Naive thymus-derived CD4-positive, alpha-beta T cell (primary cell): ENCODE measurements around the gene RAB40C. TPM values are rescaled to one million over a fixed set of nuclear protein-coding genes. Genes with fewer than 3 reads are reported as not detected.

Source experiments
- ATAC-seq: fragments of 150-1000 bp; cut with Tn5 transposase; 2 replicates; pipeline ENCODE4 v1.10.0; 2021; ENCODE audit warnings: mild to moderate bottlenecking, moderate library complexity
- CTCF ChIA-PET: fragments of 350-600 bp; sonication (Branson Sonifier 250); formaldehyde crosslinking; loops from one replicate; lab custom pipeline; 2021; ENCODE audit warnings: antibody characterized with exemption; lab: Charles Lee
- POLR2A ChIA-PET: fragments of 350-600 bp; sonication (Branson Sonifier 250); formaldehyde crosslinking; loops from one replicate; lab custom pipeline; 2021; ENCODE audit warnings: antibody characterized with exemption, inconsistent platforms; lab: Charles Lee
- DNase-seq, 9 donors: peaks; one replicate each; pipeline versions ENCODE4 v3.0.0 to v3.0.0-alpha.2; 2020 to 2022; ENCODE audit warnings: mixed read lengths in 1 of 9
- H3K27ac ChIP-seq: one replicate; pipeline ENCODE4 v1.7.0; 2013; ENCODE audit warnings: mild to moderate bottlenecking, low read depth, low read length, moderate library complexity
- H3K27me3 ChIP-seq, 2 donors: one replicate each; pipeline ENCODE4 v1.7.0; 2013; ENCODE audit warnings: low read length in 2 of 2, mild to moderate bottlenecking in 2 of 2, moderate library complexity in 2 of 2; ENCODE audit not compliant: control insufficient read depth in 2 of 2, insufficient read depth in 2 of 2
- H3K36me3 ChIP-seq, 3 experiments: 1 replicate in 2 of 3; 2 replicates in 1 of 3; pipeline ENCODE4 v1.7.0; 2013; ENCODE audit warnings: low read length in 3 of 3, mild to moderate bottlenecking in 3 of 3, moderate library complexity in 1 of 3; ENCODE audit not compliant: insufficient read depth in 3 of 3, control insufficient read depth in 2 of 3
- H3K4me1 ChIP-seq, 2 donors: one replicate each; pipeline ENCODE4 v1.7.0; 2013; ENCODE audit warnings: low read length in 2 of 2, mild to moderate bottlenecking in 2 of 2, moderate library complexity in 1 of 2; ENCODE audit not compliant: control insufficient read depth in 2 of 2, insufficient read depth in 2 of 2
- H3K4me3 ChIP-seq: 2 replicates; pipeline ENCODE4 v1.7.0; 2013; ENCODE audit warnings: mild to moderate bottlenecking, low read length
- H3K9me3 ChIP-seq, 3 experiments: 1 replicate in 2 of 3; 2 replicates in 1 of 3; pipeline ENCODE4 v1.7.0; 2013; ENCODE audit warnings: low read length in 3 of 3; ENCODE audit not compliant: control insufficient read depth in 2 of 3
- H3K27ac Mint-ChIP-seq, 9 donors: one replicate each; pipeline ENCODE4 v1.8.0; 2020 to 2022; ENCODE audit warnings: mixed read lengths in 9 of 9, mild to moderate bottlenecking in 8 of 9, moderate library complexity in 5 of 9, inconsistent platforms in 2 of 9
- H3K27me3 Mint-ChIP-seq, 5 donors: one replicate each; pipeline ENCODE4 v1.8.0; 2021 to 2022; ENCODE audit warnings: mixed read lengths in 5 of 5, mild to moderate bottlenecking in 1 of 5
- H3K36me3 Mint-ChIP-seq, 5 donors: one replicate each; pipeline ENCODE4 v1.8.0; 2020 to 2022; ENCODE audit warnings: mixed read lengths in 5 of 5, mild to moderate bottlenecking in 3 of 5, inconsistent platforms in 1 of 5
- H3K4me1 Mint-ChIP-seq, 7 donors: one replicate each; pipeline ENCODE4 v1.8.0; 2020 to 2022; ENCODE audit warnings: mixed read lengths in 7 of 7, mild to moderate bottlenecking in 3 of 7, inconsistent platforms in 1 of 7
- H3K4me3 Mint-ChIP-seq, 10 donors: one replicate each; pipeline ENCODE4 v1.8.0; 2020 to 2022; ENCODE audit warnings: mild to moderate bottlenecking in 10 of 10, mixed read lengths in 10 of 10, moderate library complexity in 6 of 10, inconsistent platforms in 2 of 10
- H3K9me3 Mint-ChIP-seq, 11 donors: one replicate each; pipeline ENCODE4 v1.8.0; 2020 to 2022; ENCODE audit warnings: mixed read lengths in 11 of 11, mild to moderate bottlenecking in 4 of 11, inconsistent platforms in 1 of 11, moderate library complexity in 1 of 11
- intact Hi-C, 2 donors: fragments of 100-400 bp; cut with micrococcal nuclease; formaldehyde crosslinking; loops; one replicate each; pipeline ENCODE4 v1.15.1; 2023
- polyA plus RNA-seq, 2 donors: library from polyadenylated mRNA; unstranded; fragments of 300-500 nt; fragmentation: Illumina TruSeq; gene quantifications; one replicate each; pipeline ENCODE4 v1.2.3, GENCODE V29; 2021
- total RNA-seq, 6 experiments: library from RNA in 5 of 6; stranded (reverse) in 5 of 6; gene quantifications; 1 replicate in 5 of 6; 2 replicates in 1 of 6; pipeline ENCODE4 v1.2.3 and lab custom pipeline; 2021 to 2026

The RAB40C gene, protein sequence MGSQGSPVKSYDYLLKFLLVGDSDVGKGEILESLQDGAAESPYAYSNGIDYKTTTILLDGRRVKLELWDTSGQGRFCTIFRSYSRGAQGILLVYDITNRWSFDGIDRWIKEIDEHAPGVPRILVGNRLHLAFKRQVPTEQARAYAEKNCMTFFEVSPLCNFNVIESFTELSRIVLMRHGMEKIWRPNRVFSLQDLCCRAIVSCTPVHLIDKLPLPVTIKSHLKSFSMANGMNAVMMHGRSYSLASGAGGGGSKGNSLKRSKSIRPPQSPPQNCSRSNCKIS
- total RNA-seq (10 to 100 TPM; 15.8 to 23.2 (median 17.8) TPM), polyA plus RNA-seq (10 to 100 TPM in 1 of 2 donors, 1 to 10 TPM in 1; 7.9 to 17.5 TPM), total RNA-seq (lab: John Stamatoyannopoulos, UW) (17.9 reads per million, percentile 48 among the genes with 10 or more reads in this experiment)

DNA sequence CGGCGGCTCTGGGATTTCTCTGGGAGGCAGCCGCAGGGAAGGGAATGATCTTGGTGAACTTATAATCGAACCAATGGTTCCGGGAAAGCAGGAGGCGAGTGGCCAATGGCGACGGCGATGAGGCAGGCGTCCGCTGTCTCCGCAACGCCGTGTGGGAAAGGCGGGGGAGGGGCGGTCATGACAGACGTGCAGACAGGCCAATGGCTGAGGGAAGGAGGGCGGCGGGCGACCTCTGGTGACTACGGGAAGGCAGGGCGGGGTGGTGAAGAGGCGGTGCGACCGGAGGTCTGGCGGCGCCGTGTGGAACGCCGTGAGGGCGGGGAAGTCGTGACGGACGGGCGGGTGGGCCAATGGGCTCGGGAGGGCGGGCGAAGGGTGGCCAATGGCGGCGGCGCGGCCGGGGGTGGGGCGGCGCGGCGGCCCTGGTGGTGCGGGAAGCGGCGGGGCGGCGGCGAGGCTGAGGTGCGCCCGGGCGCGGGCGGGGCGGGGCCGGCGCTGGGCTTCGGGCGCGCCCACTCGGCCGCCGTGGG is at the start of gene RAB40C:
Gene RAB40C, plus strand, starts transcription at position 409 of the 530 bp plus-strand sequence. CDS start 226 bp downstream, outside the sequence.
- H3K4me1 ChIP-seq, result peaks cover 15 to 17% of the 10 kb centered on the region in 2 donors
- H3K27me3 ChIP-seq, result no peaks in the 10 kb centered on the region
- ChIA-PET CTCF (no interaction called here), POLR2A (interaction anchor here (0.5 to 1.2 kb wide), 3 partner anchors 16 to 95 kb away, joined by 3 read pairs; partner anchors contain the start of genes JMJD8 and METTL26)
- Mint-ChIP-seq H3K4me3 (peak within 1 kb of the TSS; percentile 86 to 100 (median 98)), H3K27me3 (no peaks in the 10 kb centered on the region), H3K4me1 (peaks cover 25 to 50% (median 45%) of the 10 kb centered on the region in 7 donors), H3K27ac (peak within 1 kb of the TSS; percentile 95 to 100 (median 99)), H3K9me3 (peaks cover 0 to 1% (median 0%) of the 10 kb centered on the region in 11 donors), H3K36me3 (peaks cover 0 to 4% (median 0%) of the 10 kb centered on the region in 5 donors)
- H3K27ac ChIP-seq, result peak within 1 kb of the TSS; percentile 93
- DNase-seq (peak; percentile 96 to 99 (median 99)), ATAC-seq (peak; percentile 91)
- peak within 1 kb of the TSS; percentile 93 for H3K4me3 ChIP-seq
- intact Hi-C loops, result loop anchor here (1.0 to 10.0 kb wide), 11 partner anchors 10 to 1195 kb away; partner anchors contain the start of genes CAPN15 (in 2 of the 2), JMJD8 (in 2 of the 2), METTL26 (in 2 of the 2) and STUB1 (in 2 of the 2)
- no peaks in the 10 kb centered on the region for H3K9me3 ChIP-seq
- peaks cover 0 to 12% (median 0%) of the 10 kb centered on the region in 3 experiments for H3K36me3 ChIP-seq

DNA sequence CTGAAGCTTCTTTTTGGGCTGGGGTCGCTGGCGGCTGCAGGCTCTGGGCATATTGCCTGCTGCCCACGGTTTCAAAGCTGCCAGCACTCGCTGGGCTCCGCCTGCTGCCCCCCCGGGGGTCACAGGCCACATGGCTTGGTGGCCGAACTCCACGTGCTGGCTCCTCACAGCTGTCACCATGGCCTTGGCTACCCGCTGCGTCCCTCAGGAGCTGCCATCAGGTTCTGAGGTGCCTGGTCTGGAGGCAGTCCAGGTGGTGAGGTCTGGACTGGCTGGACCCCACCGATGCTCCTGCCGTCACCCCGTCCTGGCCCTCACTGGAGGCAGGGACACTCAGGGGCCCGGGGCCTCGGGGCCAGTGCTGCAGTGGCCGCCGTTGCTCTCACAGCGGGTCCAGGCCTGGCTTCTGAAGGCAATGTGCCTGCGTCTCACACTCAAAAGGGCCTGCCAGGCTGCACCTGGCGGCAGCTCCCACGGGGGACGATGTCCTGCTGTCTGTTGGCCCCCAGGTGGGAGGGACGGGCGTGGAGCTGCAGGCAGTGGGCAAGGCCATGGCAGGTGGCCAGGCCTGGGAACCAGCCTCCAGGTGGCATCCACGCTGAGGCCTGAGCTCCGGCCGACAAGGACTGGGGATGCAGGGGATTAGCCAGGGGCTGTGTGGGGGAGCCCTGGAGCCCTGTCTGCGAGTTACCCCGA is 49.1 kb upstream of the RAB40C start:
- ChIA-PET CTCF (no interaction called here), POLR2A (no interaction called here)
- Mint-ChIP-seq H3K27me3 (no peaks in the 10 kb centered on the region), H3K4me1 (peaks cover 0 to 8% (median 0%) of the 10 kb centered on the region in 7 donors), H3K9me3 (no peaks in the 10 kb centered on the region), H3K4me3 (no peak overlapping the region), H3K27ac (no peak overlapping the region), H3K36me3 (peaks cover 0 to 11% (median 0%) of the 10 kb centered on the region in 5 donors)
- no peaks in the 10 kb centered on the region for H3K27me3 ChIP-seq
- no peak overlapping the region for H3K4me3 ChIP-seq
- ATAC-seq (no peak), DNase-seq (no peak)
- no peaks in the 10 kb centered on the region for H3K9me3 ChIP-seq
- no peak overlapping the region for H3K27ac ChIP-seq
- peaks cover 0 to 26% (median 0%) of the 10 kb centered on the region in 3 experiments for H3K36me3 ChIP-seq
- H3K4me1 ChIP-seq, result no peaks in the 10 kb centered on the region
- intact Hi-C loops, result no loop called here

DNA sequence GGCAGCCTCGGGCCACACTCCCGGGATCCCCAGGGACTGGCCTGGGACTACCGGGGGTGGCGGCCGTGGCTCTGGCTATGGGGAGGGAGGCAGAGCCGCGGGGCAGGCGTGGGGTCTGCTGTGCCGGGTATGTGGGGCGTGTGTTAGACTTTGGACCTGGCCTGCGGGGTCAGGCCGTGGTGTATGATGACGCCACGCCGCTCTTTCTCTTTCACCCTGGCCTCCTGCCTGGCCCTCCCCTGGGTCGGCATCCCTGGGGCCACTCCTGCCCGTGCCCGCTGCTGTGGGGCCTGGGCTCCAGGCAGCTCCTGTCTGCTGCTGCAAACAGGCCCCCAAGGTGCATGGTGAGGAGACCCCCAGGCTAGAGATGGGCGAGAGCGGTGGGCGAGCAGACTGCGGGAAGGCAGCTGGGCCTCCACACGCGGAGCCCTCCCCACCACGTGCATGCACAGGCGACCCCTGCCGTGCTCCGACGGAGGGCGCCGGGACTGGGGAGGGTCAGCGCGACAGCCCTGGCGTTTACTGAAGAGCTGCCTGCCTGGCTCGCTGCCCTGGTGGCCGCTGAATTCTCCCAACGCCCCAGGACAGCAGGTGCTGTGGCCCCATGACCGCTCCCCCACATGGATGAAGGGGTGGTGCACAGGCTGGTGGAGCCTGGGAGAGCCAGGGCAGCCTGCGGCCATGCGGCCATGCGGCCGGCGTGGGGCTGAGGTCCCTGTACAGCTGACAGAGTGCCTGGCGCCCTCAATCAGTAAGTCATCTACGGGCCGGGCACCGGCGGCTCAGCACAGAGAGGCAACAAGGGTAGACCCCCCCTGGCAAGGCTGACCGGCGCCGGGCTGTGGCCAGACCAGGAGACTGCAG is 46.3 kb upstream of the RAB40C start:
- Histone ChIP-seq H3K9me3 (no peaks in the 10 kb centered on the region), H3K4me1 (no peaks in the 10 kb centered on the region), H3K27ac (no peak overlapping the region), H3K27me3 (no peaks in the 10 kb centered on the region), H3K4me3 (no peak overlapping the region), H3K36me3 (peaks cover 0 to 19% (median 0%) of the 10 kb centered on the region in 3 experiments)
- Mint-ChIP-seq H3K4me3 (no peak overlapping the region), H3K4me1 (peaks cover 0 to 8% (median 0%) of the 10 kb centered on the region in 7 donors), H3K9me3 (no peaks in the 10 kb centered on the region), H3K27ac (no peak overlapping the region), H3K27me3 (no peaks in the 10 kb centered on the region), H3K36me3 (peaks cover 0 to 11% (median 0%) of the 10 kb centered on the region in 5 donors)
- intact Hi-C loops, result no loop called here
- ATAC-seq (no peak), DNase-seq (no peak)
- ChIA-PET CTCF (no interaction called here), POLR2A (no interaction called here)

DNA sequence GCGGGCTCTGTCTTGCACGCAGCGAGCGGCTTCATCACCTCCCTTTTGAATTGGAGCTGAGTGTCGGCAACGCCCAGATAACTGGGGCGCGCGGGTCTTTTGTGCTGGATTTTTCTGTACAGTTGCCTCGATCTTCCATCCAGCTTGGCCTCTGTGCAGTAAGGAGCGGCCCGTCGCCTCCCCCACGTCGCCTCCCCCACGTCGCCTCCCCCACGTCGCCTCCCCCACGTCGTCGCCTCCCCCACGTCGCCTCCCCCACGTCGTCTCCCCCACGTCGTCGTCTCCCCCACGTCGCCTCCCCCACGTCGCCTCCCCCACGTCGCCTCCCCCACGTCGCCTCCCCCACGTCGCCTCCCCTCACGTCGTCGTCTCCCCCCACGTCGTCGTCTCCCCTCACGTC is 45.3 kb upstream of the RAB40C start:
- intact Hi-C loops, result no loop called here

DNA sequence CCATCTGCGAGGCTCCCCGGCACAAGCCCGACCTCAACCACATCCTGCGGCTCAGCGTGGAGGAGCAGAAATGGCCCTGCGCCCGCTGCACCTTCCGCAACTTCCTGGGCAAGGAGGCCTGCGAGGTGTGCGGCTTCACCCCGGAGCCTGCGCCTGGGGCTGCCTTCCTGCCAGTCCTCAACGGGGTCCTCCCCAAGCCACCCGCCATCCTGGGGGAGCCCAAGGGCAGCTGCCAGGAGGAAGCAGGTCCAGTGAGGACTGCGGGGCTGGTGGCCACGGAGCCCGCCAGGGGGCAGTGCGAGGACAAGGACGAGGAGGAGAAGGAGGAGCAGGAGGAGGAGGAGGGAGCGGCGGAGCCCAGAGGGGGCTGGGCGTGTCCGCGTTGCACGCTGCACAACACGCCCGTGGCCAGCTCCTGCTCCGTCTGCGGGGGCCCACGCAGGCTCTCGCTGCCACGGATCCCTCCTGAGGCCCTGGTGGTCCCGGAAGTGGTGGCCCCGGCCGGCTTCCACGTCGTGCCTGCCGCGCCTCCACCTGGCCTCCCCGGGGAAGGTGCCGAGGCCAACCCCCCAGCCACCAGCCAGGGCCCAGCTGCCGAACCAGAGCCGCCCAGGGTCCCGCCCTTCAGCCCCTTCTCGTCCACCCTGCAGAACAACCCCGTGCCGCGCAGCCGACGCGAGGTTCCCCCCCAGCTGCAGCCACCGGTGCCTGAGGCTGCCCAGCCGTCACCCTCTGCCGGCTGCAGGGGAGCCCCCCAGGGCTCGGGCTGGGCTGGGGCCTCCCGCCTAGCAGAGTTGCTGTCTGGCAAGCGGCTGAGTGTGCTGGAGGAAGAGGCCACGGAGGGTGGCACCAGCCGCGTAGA is 42.7 kb upstream of the RAB40C start:
- peaks cover 0 to 7% (median 0%) of the 10 kb centered on the region in 5 donors for H3K36me3 Mint-ChIP-seq
- no peaks in the 10 kb centered on the region for H3K27me3 Mint-ChIP-seq
- Histone ChIP-seq H3K36me3 (peaks cover 0 to 22% (median 0%) of the 10 kb centered on the region in 3 experiments), H3K4me1 (no peaks in the 10 kb centered on the region), H3K9me3 (no peaks in the 10 kb centered on the region), H3K4me3 (no peak overlapping the region), H3K27me3 (no peaks in the 10 kb centered on the region), H3K27ac (no peak overlapping the region)
- peak overlapping the region in 3 of 10 donors; percentile 30 to 60 (median 49) for H3K4me3 Mint-ChIP-seq
- intact Hi-C loops, result no loop called here
- ChIA-PET CTCF (no interaction called here), POLR2A (no interaction called here)
- peaks cover 0 to 5% (median 0%) of the 10 kb centered on the region in 7 donors for H3K4me1 Mint-ChIP-seq
- H3K27ac Mint-ChIP-seq, result no peak overlapping the region
- ATAC-seq (peak; percentile 84), DNase-seq (peak in 8 of 9 donors; percentile 18 to 56 (median 48))
- no peaks in the 10 kb centered on the region for H3K9me3 Mint-ChIP-seq

More for the DNA sequence above, 45.3 kb upstream of the RAB40C start:
- Mint-ChIP-seq H3K27ac (no peak overlapping the region), H3K36me3 (peaks cover 0 to 8% (median 0%) of the 10 kb centered on the region in 5 donors), H3K9me3 (no peaks in the 10 kb centered on the region), H3K27me3 (no peaks in the 10 kb centered on the region), H3K4me3 (no peak overlapping the region), H3K4me1 (peaks cover 0 to 5% (median 0%) of the 10 kb centered on the region in 7 donors)
- no peak overlapping the region for H3K4me3 ChIP-seq
- CTCF ChIA-PET, result no interaction called here
- no peaks in the 10 kb centered on the region for H3K4me1 ChIP-seq
- no peaks in the 10 kb centered on the region for H3K27me3 ChIP-seq
- no peak overlapping the region for H3K27ac ChIP-seq
- peaks cover 0 to 17% (median 0%) of the 10 kb centered on the region in 3 experiments for H3K36me3 ChIP-seq
- no peaks in the 10 kb centered on the region for H3K9me3 ChIP-seq
- POLR2A ChIA-PET, result no interaction called here
- DNase-seq (no peak), ATAC-seq (no peak)
